Measurements from ENCODE around the gene TCF15. TPM values are rescaled to one million over a fixed set of nuclear protein-coding genes. Genes with fewer than 3 reads are reported as not detected.

Gene TCF15
- total and polyA plus RNA-seq, 2 of the 13 experiments (the other 11 are each of a cell fraction or from before 2014, with no cell fraction given) = not detected

DNA sequence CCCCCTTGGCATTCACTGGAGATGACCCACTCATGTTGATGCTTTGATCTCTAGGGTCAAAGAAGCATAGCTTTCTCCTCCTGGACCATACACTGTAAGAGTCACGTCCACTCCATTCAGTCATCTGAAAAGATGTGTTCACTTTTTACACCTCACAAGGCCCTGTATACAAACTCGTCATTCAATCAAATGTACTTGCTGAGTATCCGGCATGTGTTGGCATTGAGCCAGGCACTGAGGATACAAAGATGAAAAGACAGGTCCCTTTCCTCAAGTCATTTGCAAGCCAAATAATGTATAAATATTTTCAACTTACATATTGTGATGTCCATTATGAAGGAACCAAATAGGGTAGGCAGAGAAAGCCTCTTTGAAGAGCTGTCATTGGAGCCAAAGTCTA lies 34.0 kb downstream of the TCF15 start:
- no peak for FAIRE-seq
- H4K20me1 ChIP-seq (ENCODE audit: insufficient read depth, low read length) = no peaks in the 10 kb centered on the region

DNA sequence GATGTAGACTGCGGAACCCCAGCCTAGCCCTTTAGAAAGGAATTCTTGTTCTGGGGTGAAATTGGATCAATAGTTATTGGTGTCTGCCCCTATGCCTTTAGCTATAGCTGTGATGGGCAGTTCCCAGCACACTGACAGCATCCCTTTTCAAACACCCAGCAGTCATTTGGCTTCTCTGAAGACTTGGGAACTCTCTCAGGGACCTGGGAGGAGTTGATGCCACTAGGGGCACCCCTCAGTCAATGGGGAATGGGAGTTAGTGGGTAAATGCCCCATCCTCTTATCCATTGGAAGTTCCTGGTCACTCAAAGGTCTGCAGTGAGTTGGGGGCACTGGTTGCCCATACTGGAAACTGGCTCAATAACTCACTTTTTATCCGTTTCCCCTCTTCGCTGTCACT lies 34.9 kb downstream of the TCF15 start:
- POLR2A ChIA-PET = no interaction called here

More for the DNA sequence above, 34.0 kb downstream of the TCF15 start:
- Histone ChIP-seq H3K4me1 (ENCODE audit: insufficient read depth, low read length) (no peaks in the 10 kb centered on the region), H3K36me3 (replicated peaks in 1 of 2; ENCODE audit: control insufficient read depth in 1 of 2, insufficient read depth in 2 of 2, low read length in 2 of 2) (no peaks in the 10 kb centered on the region), H3K27me3 (ENCODE audit: control insufficient read depth in 1 of 2, insufficient read depth in 2 of 2, low read length in 2 of 2) (peaks cover 14 to 42% of the 10 kb centered on the region in 2 experiments), H3K79me2 (ENCODE audit: insufficient read depth, low read length) (no peaks in the 10 kb centered on the region), H3K4me3 (replicated peaks in 1 of 3; ENCODE audit: insufficient read depth in 1 of 3, low read depth in 2 of 3, low read length in 3 of 3) (no peak overlapping the region), H3K9me3 (ENCODE audit: low read length) (no peaks in the 10 kb centered on the region), H3K9ac (ENCODE audit: insufficient read depth, low read depth, low read length) (no peak overlapping the region), H3K4me2 (ENCODE audit: low read depth, low read length) (no peak overlapping the region), H2AFZ (ENCODE audit: low read length) (no peak overlapping the region), H3K27ac (ENCODE audit: extremely low read length, insufficient read depth, low read length) (no peak overlapping the region)
- in situ Hi-C loops (cut with HindIII; ENCODE audit: extremely low pct_ligation_motif_present, low pct_unique_long_range_greater_than_20kb) = no loop called here
- intact Hi-C loops (cut with micrococcal nuclease; ENCODE audit: unreplicated experiment) = no loop called here
- DNase-seq (ENCODE audit: low spot score) (no peak), ATAC-seq (no peak)
- WGBS (ENCODE audit: low lambda C conversion rate) = 31% methylated on average over 3 of the region's 3 CpGs
- POLR2A ChIA-PET = no interaction called here
- TF ChIP-seq LCORL (IDR thresholded peaks at IDR 0.05) (peak; percentile 88), LCORL (CRISPR knock-in tag; IDR thresholded peaks at IDR 0.05) (no peak), CREB1 (IDR thresholded peaks at IDR 0.05) (0 out of 2 replicates have a peak, but pooled peaks have one; percentile 19), CREB1 (CRISPR knock-in tag; IDR thresholded peaks at IDR 0.05) (no peak), MXI1 (IDR thresholded peaks at IDR 0.05; ENCODE audit: borderline replicate concordance, low read depth, low read length) (no peak)
- BruUV-seq (replicated peaks) = no TSS peak
- CTCF ChIA-PET (ENCODE audit: low intra/inter-chr PET ratio, low total read pairs) = no interaction called here

More for the DNA sequence above, 34.9 kb downstream of the TCF15 start:
- FAIRE-seq = no peak
- WGBS (ENCODE audit: low lambda C conversion rate) = 46% methylated on average over 3 of the region's 3 CpGs
- no peak overlapping the region for H3K27ac ChIP-seq (ENCODE audit: extremely low read length, insufficient read depth, low read length)
- intact Hi-C loops (cut with micrococcal nuclease; ENCODE audit: unreplicated experiment) = no loop called here
- DNase-seq (ENCODE audit: low spot score) = no peak
- no peaks in the 10 kb centered on the region for H3K9me3 ChIP-seq (ENCODE audit: low read length)
- ATAC-seq = no peak
- BruUV-seq (replicated peaks) = no TSS peak
- no peaks in the 10 kb centered on the region for H3K79me2 ChIP-seq (ENCODE audit: insufficient read depth, low read length)
- H3K36me3 ChIP-seq (replicated peaks in 1 of 2; ENCODE audit: control insufficient read depth in 1 of 2, insufficient read depth in 2 of 2, low read length in 2 of 2) = no peaks in the 10 kb centered on the region
- no peaks in the 10 kb centered on the region for H4K20me1 ChIP-seq (ENCODE audit: insufficient read depth, low read length)
- no peak overlapping the region for H3K4me2 ChIP-seq (ENCODE audit: low read depth, low read length)
- TF ChIP-seq ZNF761 (CRISPR knock-in tag; conservative IDR thresholded peaks at IDR 0.05) = no peak
- TF ChIP-seq, protein P1, sequence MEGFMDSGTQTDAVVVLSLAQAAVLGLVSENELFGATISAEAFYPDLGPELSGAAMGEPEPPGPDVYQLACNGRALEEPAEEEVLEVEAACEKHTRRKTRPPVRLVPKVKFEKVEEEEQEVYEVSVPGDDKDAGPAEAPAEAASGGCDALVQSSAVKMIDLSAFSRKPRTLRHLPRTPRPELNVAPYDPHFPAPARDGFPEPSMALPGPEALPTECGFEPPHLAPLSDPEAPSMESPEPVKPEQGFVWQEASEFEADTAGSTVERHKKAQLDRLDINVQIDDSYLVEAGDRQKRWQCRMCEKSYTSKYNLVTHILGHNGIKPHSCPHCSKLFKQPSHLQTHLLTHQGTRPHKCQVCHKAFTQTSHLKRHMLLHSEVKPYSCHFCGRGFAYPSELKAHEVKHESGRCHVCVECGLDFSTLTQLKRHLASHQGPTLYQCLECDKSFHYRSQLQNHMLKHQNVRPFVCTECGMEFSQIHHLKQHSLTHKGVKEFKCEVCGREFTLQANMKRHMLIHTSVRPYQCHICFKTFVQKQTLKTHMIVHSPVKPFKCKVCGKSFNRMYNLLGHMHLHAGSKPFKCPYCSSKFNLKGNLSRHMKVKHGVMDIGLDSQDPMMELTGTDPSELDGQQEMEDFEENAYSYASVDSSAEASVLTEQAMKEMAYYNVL (CRISPR knock-in tag; IDR thresholded peaks at IDR 0.05; ENCODE audit: borderline replicate concordance) = no peak
- TF ChIP-seq IKZF1 (IDR thresholded peaks at IDR 0.05) = no peak
- no peak for TF ChIP-seq ZZZ3 (CRISPR knock-in tag; IDR thresholded peaks at IDR 0.05; ENCODE audit: borderline replicate concordance)
- no peak for TF ChIP-seq SOX6 (IDR thresholded peaks at IDR 0.05)
- TF ChIP-seq SOX6 (CRISPR knock-in tag; IDR thresholded peaks at IDR 0.05) = no peak
- no peak for TF ChIP-seq ZNF788 (CRISPR knock-in tag; IDR thresholded peaks at IDR 0.05; ENCODE audit: borderline replicate concordance)
- no peak overlapping the region for H3K4me3 ChIP-seq (replicated peaks in 1 of 3; ENCODE audit: insufficient read depth in 1 of 3, low read depth in 2 of 3, low read length in 3 of 3)
- in situ Hi-C loops (cut with HindIII; ENCODE audit: extremely low pct_ligation_motif_present, low pct_unique_long_range_greater_than_20kb) = no loop called here
- H3K4me1 ChIP-seq (ENCODE audit: insufficient read depth, low read length) = no peaks in the 10 kb centered on the region
- H3K27me3 ChIP-seq (ENCODE audit: control insufficient read depth in 1 of 2, insufficient read depth in 2 of 2, low read length in 2 of 2) = peaks cover 14 to 43% of the 10 kb centered on the region in 2 experiments
- no peak overlapping the region for H2AFZ ChIP-seq (ENCODE audit: low read length)
- no peak overlapping the region for H3K9ac ChIP-seq (ENCODE audit: insufficient read depth, low read depth, low read length)
- CTCF ChIA-PET (ENCODE audit: low intra/inter-chr PET ratio, low total read pairs) = no interaction called here

Data from HepG2 (cell line).